Transverse colon (tissue), 4 donors: ENCODE data around the gene EVPLL. TPM values are rescaled to one million over a fixed set of nuclear protein-coding genes. Genes with fewer than 3 reads are reported as not detected.

Experiments
- DNase-seq: peaks from one replicate; pipeline ENCODE4 v3.0.0-alpha.2; 2019
- H3K27ac ChIP-seq, 4 donors: fragments of 200-600 bp; sonication (generic); 2 replicates each; pipeline ENCODE4 v1.5.1; 2016 to 2018; ENCODE audit warnings: inconsistent platforms in 4 of 4
- H3K27me3 ChIP-seq: fragments of 200-600 bp; sonication (generic); 2 replicates; pipeline ENCODE4 v1.5.1; 2017; ENCODE audit warnings: inconsistent platforms
- H3K36me3 ChIP-seq, 4 donors: fragments of 200-600 bp; sonication (generic); 2 replicates each; pipeline ENCODE4 v1.5.1; 2017 to 2019; ENCODE audit warnings: inconsistent platforms in 4 of 4
- H3K4me1 ChIP-seq, 4 donors: fragments of 200-600 bp; sonication (generic); 2 replicates each; pipeline ENCODE4 v1.5.1; 2017 to 2020; ENCODE audit warnings: inconsistent platforms in 4 of 4
- H3K4me3 ChIP-seq, 4 donors: fragments of 200-600 bp; sonication (generic); 1 replicate in 1 of 4; 2 replicates in 3 of 4; pipeline versions ENCODE4 v1.5.1 to v1.6.1; 2017 to 2019; ENCODE audit warnings: inconsistent platforms in 4 of 4
- H3K9me3 ChIP-seq, 2 donors: fragments of 200-600 bp; sonication (generic); 2 replicates each; pipeline ENCODE4 v1.5.1; 2017 to 2019; ENCODE audit warnings: inconsistent platforms in 2 of 2
- CTCF ChIP-seq, 5 experiments: fragments of 200-600 bp in 3 of 5; fragments of 450-650 bp in 2 of 5; sonication (generic) in 3 of 5; IDR thresholded peaks; 1 replicate in 2 of 5; 2 replicates in 3 of 5; pipeline ENCODE4 v1.5.1; 2016 to 2017; ENCODE audit warnings: antibody characterized with exemption in 5 of 5, inconsistent platforms in 3 of 5, mild to moderate bottlenecking in 2 of 5, moderate library complexity in 1 of 5
- EP300 ChIP-seq: sonication (generic); formaldehyde crosslinking; IDR thresholded peaks from one replicate; pipeline ENCODE4 v1.6.1; 2017; ENCODE audit warnings: antibody characterized with exemption, low read depth
- POLR2A ChIP-seq: fragments of 450-650 bp; IDR thresholded peaks from one replicate; pipeline ENCODE4 v1.6.1; 2016; ENCODE audit warnings: antibody characterized with exemption, mild to moderate bottlenecking, moderate library complexity
- POLR2AphosphoS5 ChIP-seq, 3 donors: sonication (generic); formaldehyde crosslinking; IDR thresholded peaks; one replicate each; pipeline ENCODE4 v1.6.1; 2016; ENCODE audit warnings: antibody characterized with exemption in 3 of 3
- WGBS, 2 donors: methylation state at CpG; one replicate each; pipeline ENCODE4 v1.1.5; 2018; ENCODE audit warnings: low coverage in 1 of 2; 5-methylcytosine and 5-hydroxymethylcytosine counted together
- in situ Hi-C, 4 donors: fragments of 200-750 bp; cut with MboI; loops; one replicate each; pipeline versions ENCODE4 v1.15.0 to v1.15.1; 2017; ENCODE audit warnings: low sequenced_read_pairs in 3 of 4, low pct_ligation_motif_present in 1 of 4, low pct_unique_long_range_greater_than_20kb in 1 of 4
- intact Hi-C: fragments of 100-400 bp; cut with DNase I; formaldehyde crosslinking; loops from one replicate; pipeline ENCODE4 v1.15.1; 2023; ENCODE audit warnings: low total_unique reads
- total RNA-seq, 4 donors: library from RNA; depleted of rRNA; stranded (reverse); fragments of >200 nt; gene quantifications; one replicate each; pipeline ENCODE4 v1.1.0, GENCODE V29; 2016

Gene EVPLL
- total RNA-seq, 4 donors from 2014 or later = 0.41 to 7.0 (median 1.1) TPM; not detected in 1

- no peaks in the 10 kb centered on the region for H3K27me3 ChIP-seq
- H3K4me3 ChIP-seq = no peak overlapping the region
- H3K4me1 ChIP-seq = peaks cover 0 to 21% (median 10%) of the 10 kb centered on the region in 4 donors
- 67 to 92% methylated on average over 2 to 8 of the region's 8 CpGs for WGBS, 2 donors
- TF ChIP-seq POLR2AphosphoS5 (IDR thresholded peaks at IDR 0.05) (no peak), POLR2A (no peak), CTCF (IDR thresholded peaks at IDR 0.05) (no peak), EP300 (no peak)
- no peak overlapping the region for H3K27ac ChIP-seq
- in situ Hi-C loops (no loop called here), intact Hi-C loops (no loop called here)
- no peaks in the 10 kb centered on the region for H3K36me3 ChIP-seq
- H3K9me3 ChIP-seq = no peaks in the 10 kb centered on the region
- DNase-seq = no peak
Measured at GRCh38 chr17:18360518-18360917, 17.1 kb upstream of the EVPLL start.

- intact Hi-C loops = no loop called here
- no peaks in the 10 kb centered on the region for H3K36me3 ChIP-seq
- H3K27me3 ChIP-seq = no peaks in the 10 kb centered on the region
- no peak for DNase-seq
- 24 to 46% methylated on average over 7 to 15 of the region's 15 CpGs for WGBS, 2 donors
- in situ Hi-C loops = no loop called here
- peak overlapping the region; percentile 83 to 89 (median 86) for H3K27ac ChIP-seq
- H3K9me3 ChIP-seq = no peaks in the 10 kb centered on the region
- TF ChIP-seq CTCF (IDR thresholded peaks at IDR 0.05) (no peak), POLR2A (no peak), EP300 (no peak), POLR2AphosphoS5 (IDR thresholded peaks at IDR 0.05) (no peak)
- peak overlapping the region in 3 of 4 donors; percentile 85 to 97 (median 90) for H3K4me3 ChIP-seq
- peaks cover 0 to 21% (median 10%) of the 10 kb centered on the region in 4 donors for H3K4me1 ChIP-seq
Measured at GRCh38 chr17:18361837-18362697, 15.5 kb upstream of the EVPLL start.

GRCh38 chr17:18362698-18363100, 14.9 kb upstream of the EVPLL start:
- Histone ChIP-seq H3K4me3 (peak overlapping the region; percentile 83 to 97 (median 88)), H3K27ac (peak overlapping the region; percentile 83 to 89 (median 86)), H3K36me3 (no peaks in the 10 kb centered on the region), H3K27me3 (no peaks in the 10 kb centered on the region), H3K4me1 (peaks cover 0 to 21% (median 10%) of the 10 kb centered on the region in 4 donors), H3K9me3 (no peaks in the 10 kb centered on the region)
- DNase-seq = peak; percentile 68
- 0 to 4% methylated on average over 2 to 14 of the region's 14 CpGs for WGBS, 2 donors
- intact Hi-C loops = no loop called here
- in situ Hi-C loops = no loop called here
- TF ChIP-seq POLR2AphosphoS5 (IDR thresholded peaks at IDR 0.05) (peak in 2 of 3 donors; percentile 18 to 37), POLR2A (no peak), CTCF (IDR thresholded peaks at IDR 0.05) (peak in 1 of 5 experiments; percentile 14), EP300 (no peak)
